Measurements from ENCODE around the gene PPP2R3A.
"Not testable (repeated sequence)": the region's sequence is repeated elsewhere in the genome, so short reads cannot be mapped to it uniquely, and the experiment has no call there.

Gene PPP2R3A

GRCh38 chr3:136083641-136084382, 118.3 kb downstream of the PPP2R3A start:
- not testable (repeated sequence) for DNase-seq (ENCODE audit: low read depth in 2 of 2, low spot score in 1 of 2)

- DNase-seq (ENCODE audit: low read depth in 2 of 2, low spot score in 1 of 2) = not testable (repeated sequence)
Observed at GRCh38 chr3:136085067-136085466, 119.5 kb downstream of the PPP2R3A start.

GRCh38 chr3:136093771-136094170, 128.2 kb downstream of the PPP2R3A start:
- no peak for DNase-seq (ENCODE audit: low read depth in 2 of 2, low spot score in 1 of 2)

- DNase-seq (ENCODE audit: low read depth in 2 of 2, low spot score in 1 of 2) = no peak
Observed at GRCh38 chr3:136105044-136105443, 139.5 kb downstream of the PPP2R3A start.

GRCh38 chr3:136106101-136106500, 140.6 kb downstream of the PPP2R3A start:
- no peak for DNase-seq (ENCODE audit: low read depth in 2 of 2, low spot score in 1 of 2)

- no peak for DNase-seq (ENCODE audit: low read depth in 2 of 2, low spot score in 1 of 2)
Observed at GRCh38 chr3:136109499-136109898, 144.0 kb downstream of the PPP2R3A start.

- no peak for DNase-seq (ENCODE audit: low read depth in 2 of 2, low spot score in 1 of 2)
Observed at GRCh38 chr3:136110481-136110880, 145.0 kb downstream of the PPP2R3A start.

GRCh38 chr3:136114421-136114820, 148.9 kb downstream of the PPP2R3A start:
- DNase-seq (ENCODE audit: low read depth in 2 of 2, low spot score in 1 of 2) = no peak

- DNase-seq (ENCODE audit: low read depth in 2 of 2, low spot score in 1 of 2) = not testable (repeated sequence)
Observed at GRCh38 chr3:136119332-136119731, 153.8 kb downstream of the PPP2R3A start.

GRCh38 chr3:136119783-136120182, 154.3 kb downstream of the PPP2R3A start:
- DNase-seq (ENCODE audit: low read depth in 2 of 2, low spot score in 1 of 2) = not testable (repeated sequence)

- DNase-seq (ENCODE audit: low read depth in 2 of 2, low spot score in 1 of 2) = no peak
Observed at GRCh38 chr3:136120373-136121348, 155.1 kb downstream of the PPP2R3A start.

- no peak for DNase-seq (ENCODE audit: low read depth in 2 of 2, low spot score in 1 of 2)
Observed at GRCh38 chr3:136122006-136122405, 156.5 kb downstream of the PPP2R3A start.

- DNase-seq (ENCODE audit: low read depth in 2 of 2, low spot score in 1 of 2) = not testable (repeated sequence)
Observed at GRCh38 chr3:136131647-136132046, 166.1 kb downstream of the PPP2R3A start.

- no peak for DNase-seq (ENCODE audit: low read depth in 2 of 2, low spot score in 1 of 2)
Observed at GRCh38 chr3:136134091-136134490, 168.6 kb downstream of the PPP2R3A start.

- no peak for DNase-seq (ENCODE audit: low read depth in 2 of 2, low spot score in 1 of 2)
Observed at GRCh38 chr3:136135039-136135802, 169.7 kb downstream of the PPP2R3A start.

- DNase-seq (ENCODE audit: low read depth in 2 of 2, low spot score in 1 of 2) = no peak
Observed at GRCh38 chr3:136136454-136136853, 170.9 kb downstream of the PPP2R3A start.

GRCh38 chr3:136141291-136141785, 175.8 kb downstream of the PPP2R3A start:
- DNase-seq (ENCODE audit: low read depth in 2 of 2, low spot score in 1 of 2) = no peak

- no peak for DNase-seq (ENCODE audit: low read depth in 2 of 2, low spot score in 1 of 2)
Observed at GRCh38 chr3:136141891-136142290, 176.4 kb downstream of the PPP2R3A start.

- no peak for DNase-seq (ENCODE audit: low read depth in 2 of 2, low spot score in 1 of 2)
Observed at GRCh38 chr3:136142592-136142991, 177.1 kb downstream of the PPP2R3A start.

- not testable (repeated sequence) for DNase-seq (ENCODE audit: low read depth in 2 of 2, low spot score in 1 of 2)
Observed at GRCh38 chr3:136144397-136144796, 178.9 kb downstream of the PPP2R3A start.

All from stimulated activated CD8-positive, alpha-beta memory T cell treated with anti-CD3 and anti-CD28 coated beads, Interleukin-4, amount 100 ng/mL, for 1 hour (primary cell).